Lung (tissue), 12 donors: ENCODE results near the gene GTF2F2. TPM values are rescaled to one million over a fixed set of nuclear protein-coding genes. Genes with fewer than 3 reads are reported as not detected.

ENCODE experiments used
- ATAC-seq: fragments of 200-7000 bp; cut with Tn5 transposase; one replicate; pipeline ENCODE4 v1.9.1; 2020; ENCODE audit warnings: moderate number of reproducible peaks; ENCODE audit not compliant: insufficient read depth, low FRiP score
- DNase-seq, 3 donors: peaks; one replicate each; pipeline ENCODE4 v3.0.0-alpha.2; 2013 to 2017
- H3K27ac ChIP-seq, 2 donors: one replicate each; pipeline ENCODE4 v1.5.1; 2013; ENCODE audit warnings: mild to moderate bottlenecking in 2 of 2, moderate library complexity in 2 of 2, control low read depth in 1 of 2, inconsistent platforms in 1 of 2, low read depth in 1 of 2, low read length in 1 of 2
- H3K27me3 ChIP-seq, 3 donors: one replicate each; pipeline ENCODE4 v1.5.1; 2013; ENCODE audit warnings: low read length in 2 of 3; ENCODE audit not compliant: control insufficient read depth in 3 of 3, insufficient read depth in 3 of 3
- H3K36me3 ChIP-seq, 4 donors: one replicate each; pipeline ENCODE4 v1.5.1; 2013; ENCODE audit warnings: low read length in 4 of 4, mild to moderate bottlenecking in 1 of 4, moderate library complexity in 1 of 4; ENCODE audit not compliant: control insufficient read depth in 4 of 4, insufficient read depth in 4 of 4
- H3K4me1 ChIP-seq, 5 donors: one replicate each; pipeline ENCODE4 v1.5.1; 2013; ENCODE audit warnings: low read length in 5 of 5, mild to moderate bottlenecking in 2 of 5, moderate library complexity in 1 of 5; ENCODE audit not compliant: control insufficient read depth in 5 of 5, insufficient read depth in 5 of 5
- H3K4me3 ChIP-seq: one replicate; pipeline ENCODE4 v1.5.1; 2013; ENCODE audit warnings: mild to moderate bottlenecking, control low read depth, moderate library complexity
- H3K9ac ChIP-seq, 2 donors: one replicate each; pipeline ENCODE4 v1.5.1; 2013; ENCODE audit warnings: low read length in 2 of 2, control low read depth in 1 of 2; ENCODE audit not compliant: insufficient read depth in 1 of 2
- H3K9me3 ChIP-seq, 4 donors: one replicate each; pipeline ENCODE4 v1.5.1; 2013; ENCODE audit warnings: low read length in 3 of 4, mild to moderate bottlenecking in 1 of 4, moderate library complexity in 1 of 4; ENCODE audit not compliant: control insufficient read depth in 4 of 4, insufficient read depth in 3 of 4
- CTCF ChIP-seq: IDR thresholded peaks from 2 replicates; pipeline ENCODE4 v1.5.1; 2012; ENCODE audit warnings: mild to moderate bottlenecking; ENCODE audit errors: control extremely low read depth, extremely low read depth
- WGBS, 2 donors: extraction: QIAGEN DNeasy Blood & Tissue Kit; methylation state at CpG; one replicate each; pipeline ENCODE4 v1.1.7; 2013; 5-methylcytosine and 5-hydroxymethylcytosine counted together
- polyA plus RNA-seq, 2 donors: library from polyadenylated mRNA; stranded (reverse); fragments of 200-250 nt; gene quantifications; one replicate each; pipeline ENCODE4 v1.2.1, GENCODE V29; 2013
- total RNA-seq, 2 donors: library from RNA; depleted of rRNA in 1 of 2; stranded (reverse); fragments of >200 nt in 1 of 2; gene quantifications; one replicate each; pipeline ENCODE4 v1.2.1, GENCODE V29; 2014 to 2021
- donor health status: control.
- donor health status: control.
- donor health status: Bipolar disorder and iron deficiency.
- donor health status: healthy.
- donor health status: DM: yes; HTN: yes; CAD: no.

GTF2F2 gene
- total and polyA plus RNA-seq, 4 donors = 13.7 to 21.3 (median 14.3) TPM

DNA sequence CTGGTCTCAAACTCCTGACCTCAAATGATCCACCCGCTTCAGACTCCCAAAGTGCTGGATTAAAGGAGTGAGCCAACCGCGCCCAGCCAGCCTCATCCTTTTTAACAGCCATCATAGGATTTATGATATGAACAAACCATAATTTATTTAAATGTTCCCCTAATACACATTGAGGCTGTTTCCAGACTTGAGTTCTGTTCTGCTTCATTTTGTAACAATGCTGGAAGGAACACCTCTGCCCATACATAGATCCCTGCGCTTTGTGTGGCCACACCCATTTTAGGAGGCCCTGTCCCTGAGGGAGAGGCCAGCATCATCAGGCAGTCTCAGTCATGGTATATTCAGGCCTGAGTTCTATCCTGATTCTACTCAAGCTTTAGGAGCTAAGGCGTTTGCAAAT lies 184.8 kb downstream of the GTF2F2 start:
- H3K9me3 ChIP-seq = no peaks in the 10 kb centered on the region
- no peak for ATAC-seq
- peaks cover 0 to 4% (median 0%) of the 10 kb centered on the region in 5 donors for H3K4me1 ChIP-seq
- no peak overlapping the region for H3K9ac ChIP-seq
- H3K27me3 ChIP-seq = no peaks in the 10 kb centered on the region
- DNase-seq = no peak
- no peak overlapping the region for H3K4me3 ChIP-seq
- H3K27ac ChIP-seq = no peak overlapping the region
- WGBS, 2 donors = 92 to 94% methylated on average over 5 of the region's 5 CpGs
- no peak for TF ChIP-seq CTCF
- no peaks in the 10 kb centered on the region for H3K36me3 ChIP-seq

- no peak overlapping the region for H3K27ac ChIP-seq
- peaks cover 0 to 6% (median 0%) of the 10 kb centered on the region in 3 donors for H3K27me3 ChIP-seq
- no peak for ATAC-seq
- H3K4me1 ChIP-seq = peaks cover 0 to 11% (median 0%) of the 10 kb centered on the region in 5 donors
- no peak overlapping the region for H3K4me3 ChIP-seq
- DNase-seq = no peak
- H3K9ac ChIP-seq = no peak overlapping the region
- no peak for TF ChIP-seq CTCF
- no peaks in the 10 kb centered on the region for H3K9me3 ChIP-seq
- H3K36me3 ChIP-seq = no peaks in the 10 kb centered on the region
Observed at GRCh38 chr13:45306966-45307365, 186.7 kb downstream of the GTF2F2 start.

- no peak for DNase-seq
- no peak overlapping the region for H3K9ac ChIP-seq
- no peaks in the 10 kb centered on the region for H3K36me3 ChIP-seq
- no peak overlapping the region for H3K4me3 ChIP-seq
- no peak overlapping the region for H3K27ac ChIP-seq
- peaks cover 0 to 6% (median 0%) of the 10 kb centered on the region in 3 donors for H3K27me3 ChIP-seq
- no peak for ATAC-seq
- H3K4me1 ChIP-seq = peaks cover 0 to 11% (median 0%) of the 10 kb centered on the region in 5 donors
- WGBS, 2 donors = 17 to 20% methylated on average over 15 of the region's 15 CpGs
- TF ChIP-seq CTCF = no peak
- H3K9me3 ChIP-seq = no peaks in the 10 kb centered on the region
Observed at GRCh38 chr13:45310341-45311131, 190.2 kb downstream of the GTF2F2 start.
